ENCODE results near the gene KMT5B.

Gene KMT5B

DNA sequence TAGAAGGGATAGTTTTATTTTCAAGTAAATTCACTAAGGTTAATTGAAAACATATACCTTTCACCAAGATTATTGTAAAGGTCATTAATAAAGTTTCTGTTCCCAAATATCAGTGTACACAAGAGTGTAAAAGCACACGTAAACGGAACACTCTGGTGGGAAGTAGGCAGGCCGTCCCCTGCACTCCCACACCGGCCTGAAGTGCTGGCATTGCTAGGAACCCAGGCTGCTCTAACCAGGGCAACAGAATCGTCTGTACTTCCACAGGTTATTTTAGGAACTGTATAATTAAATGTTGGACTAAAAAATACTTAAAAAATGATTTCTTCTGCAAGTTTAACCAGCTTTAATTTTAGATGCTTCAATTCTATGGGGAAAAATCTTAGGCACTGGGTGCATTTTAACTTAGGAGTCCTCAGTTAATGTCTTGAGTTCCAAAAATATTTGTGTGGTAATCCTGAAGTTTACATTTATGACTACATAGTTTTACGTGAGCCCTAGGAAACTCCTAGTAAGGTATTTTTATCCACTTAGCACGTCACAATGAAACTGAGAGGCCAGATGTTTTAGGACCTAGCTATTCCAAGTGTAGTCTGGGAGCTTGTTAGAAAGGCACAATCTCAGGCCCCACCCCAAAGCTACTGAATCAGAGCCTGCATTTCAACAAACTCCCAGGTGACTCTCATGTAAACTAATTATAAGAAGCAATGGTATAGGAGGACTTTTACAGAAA is 31.2 kb downstream of the KMT5B start:
- no peak for TF ChIP-seq POLR2A (IDR thresholded peaks at IDR 0.05; ENCODE audit: low read depth, low read length)
- DNase-seq (ENCODE audit: insufficient read length, low spot score) (no peak), FAIRE-seq (no peak)

DNA sequence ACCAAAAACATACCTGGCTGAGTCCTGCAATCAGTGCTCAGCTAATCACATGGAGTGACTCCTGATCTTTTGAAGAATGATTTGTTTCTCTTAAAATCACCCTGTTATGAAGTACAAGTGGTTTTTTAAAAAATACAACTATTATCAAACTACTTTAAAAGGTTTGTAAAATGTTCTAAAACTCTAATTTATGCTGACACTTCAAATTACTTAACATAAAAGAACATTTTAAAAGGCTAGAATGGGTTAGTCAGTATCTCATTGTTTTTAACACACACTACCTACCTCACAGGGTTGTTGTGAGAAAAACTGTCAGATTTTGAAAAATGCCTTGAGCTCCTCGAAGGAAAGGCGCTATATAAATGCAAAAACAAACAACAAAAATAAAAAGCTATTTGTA is 33.2 kb downstream of the KMT5B start:
- DNase-seq (ENCODE audit: insufficient read length, low spot score) (no peak), FAIRE-seq (no peak)
- no peak for TF ChIP-seq POLR2A (IDR thresholded peaks at IDR 0.05; ENCODE audit: low read depth, low read length)

DNA sequence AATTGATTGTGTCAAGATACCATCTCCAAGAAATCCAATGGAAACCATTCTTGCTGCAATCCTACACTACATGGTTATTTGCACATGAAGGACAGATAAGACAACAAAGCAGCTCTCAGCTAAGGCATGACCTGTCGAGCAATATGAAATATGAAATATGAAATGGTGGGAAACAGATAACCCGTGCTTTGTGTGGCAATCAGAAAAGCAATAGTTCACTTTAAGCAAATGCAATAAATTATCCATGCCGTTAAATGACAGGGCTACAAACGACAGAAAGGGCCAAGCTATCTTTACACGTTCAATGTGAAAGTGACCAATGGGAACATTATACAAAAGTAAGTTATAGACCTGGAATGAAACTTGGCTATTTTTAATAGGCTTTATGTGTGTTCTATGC is 35.2 kb downstream of the KMT5B start:
- no peak for TF ChIP-seq POLR2A (IDR thresholded peaks at IDR 0.05; ENCODE audit: low read depth, low read length)
- FAIRE-seq: no peak
- DNase-seq (ENCODE audit: insufficient read length, low spot score): no peak

DNA sequence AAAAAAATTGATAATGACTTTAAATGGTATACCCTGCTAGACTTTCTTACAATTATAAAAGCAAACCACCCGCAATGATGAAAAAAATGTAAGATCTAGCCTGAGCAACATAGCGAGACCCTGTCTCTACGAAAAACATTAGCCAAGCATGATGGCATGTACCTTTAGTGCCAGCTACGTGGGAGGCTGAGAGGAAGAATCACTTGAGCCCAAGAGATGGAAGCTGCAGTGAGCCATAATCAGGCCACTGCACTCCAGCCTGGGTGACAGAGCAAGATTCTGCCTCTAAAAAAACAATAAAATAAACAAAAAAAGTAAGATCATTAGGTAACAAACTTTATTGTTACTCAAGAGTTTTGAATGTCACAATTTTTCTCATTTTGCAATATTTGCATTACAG is 39.2 kb downstream of the KMT5B start:
- FAIRE-seq: no peak
- DNase-seq (ENCODE audit: insufficient read length, low spot score): no peak
- TF ChIP-seq POLR2A (IDR thresholded peaks at IDR 0.05; ENCODE audit: low read depth, low read length): no peak

DNA sequence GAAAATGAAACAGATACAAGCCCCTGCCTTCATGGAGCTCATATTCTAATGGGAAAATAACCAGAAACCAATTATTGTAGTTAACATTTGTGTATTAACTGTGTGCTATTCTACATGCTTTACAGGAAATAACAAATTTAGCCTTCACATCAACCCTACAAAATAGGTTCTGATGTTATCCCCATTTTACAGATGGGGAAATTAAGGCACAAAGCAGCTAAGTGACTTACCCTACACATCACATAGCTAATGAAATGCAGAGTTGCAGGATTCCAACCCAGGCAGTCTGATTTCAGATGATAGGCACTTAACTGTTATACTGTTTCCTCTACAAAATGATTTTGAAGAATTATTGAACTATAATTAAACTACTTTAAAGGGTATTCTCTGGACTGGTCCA is 43.7 kb downstream of the KMT5B start:
- DNase-seq (ENCODE audit: insufficient read length, low spot score) (no peak), FAIRE-seq (no peak)
- TF ChIP-seq POLR2A (IDR thresholded peaks at IDR 0.05; ENCODE audit: low read depth, low read length): no peak

DNA sequence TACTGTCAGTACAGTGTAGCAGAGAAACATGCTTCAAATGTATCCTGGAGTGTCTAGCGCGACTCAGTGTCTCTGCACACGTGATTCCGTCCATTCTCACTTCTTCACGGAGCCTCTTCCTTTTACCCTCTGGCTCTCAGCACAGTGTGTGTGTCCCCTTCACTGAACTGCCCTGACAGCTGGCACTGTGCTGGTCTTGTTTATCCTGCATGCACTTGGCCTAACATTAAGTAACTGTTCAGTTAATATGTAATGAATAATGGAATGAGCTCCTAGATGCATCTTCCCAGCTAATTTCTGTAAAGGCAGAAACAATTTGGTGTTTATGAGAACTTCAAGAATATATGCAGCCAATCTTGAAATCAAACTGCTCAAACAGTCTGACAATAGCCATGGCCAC is 44.4 kb downstream of the KMT5B start:
- TF ChIP-seq POLR2A (IDR thresholded peaks at IDR 0.05; ENCODE audit: low read depth, low read length): no peak
- DNase-seq (ENCODE audit: insufficient read length, low spot score) (no peak), FAIRE-seq (no peak)

DNA sequence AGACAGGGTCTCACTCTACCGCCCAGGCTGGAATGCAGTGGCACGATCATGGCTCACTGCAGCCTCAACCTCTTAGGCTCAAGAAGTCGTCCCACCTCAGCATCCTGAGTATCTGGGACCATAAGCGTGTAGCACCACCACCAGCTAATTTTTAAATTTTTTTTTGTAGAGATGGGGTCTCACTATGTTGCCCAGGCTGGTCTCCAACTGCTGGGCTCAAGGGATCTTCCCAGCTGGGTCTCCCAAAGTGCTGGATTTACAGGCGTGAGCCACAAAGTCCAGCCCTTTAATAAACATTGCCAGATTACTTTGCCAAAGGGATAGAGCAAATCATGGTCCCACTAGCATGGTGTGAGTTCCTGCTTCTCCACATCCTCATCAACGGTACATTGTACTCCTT is 45.6 kb downstream of the KMT5B start:
- DNase-seq (ENCODE audit: insufficient read length, low spot score) (no peak), FAIRE-seq (no peak)
- no peak for TF ChIP-seq POLR2A (IDR thresholded peaks at IDR 0.05; ENCODE audit: low read depth, low read length)

DNA sequence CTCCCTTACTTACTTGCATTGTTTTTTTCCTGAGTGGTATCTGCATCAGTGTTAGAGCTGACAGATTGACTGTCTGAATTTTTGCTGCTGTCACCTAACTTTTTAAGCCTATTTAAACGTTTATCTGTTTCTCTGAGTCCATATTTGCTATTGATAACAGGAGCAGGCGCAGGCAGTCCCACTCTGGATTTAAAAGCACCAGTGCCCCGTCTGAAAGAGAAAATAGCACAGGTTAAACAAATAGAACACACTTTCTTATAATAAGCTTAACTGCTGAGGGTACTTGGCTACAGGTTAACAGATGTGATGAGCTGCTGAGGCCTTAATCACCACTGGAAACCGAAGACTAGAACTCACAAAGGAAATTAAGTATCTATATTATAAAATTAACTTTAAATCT is 46.1 kb downstream of the KMT5B start:
- TF ChIP-seq POLR2A (IDR thresholded peaks at IDR 0.05; ENCODE audit: low read depth, low read length): no peak
- DNase-seq (ENCODE audit: insufficient read length, low spot score) (no peak), FAIRE-seq (no peak)

DNA sequence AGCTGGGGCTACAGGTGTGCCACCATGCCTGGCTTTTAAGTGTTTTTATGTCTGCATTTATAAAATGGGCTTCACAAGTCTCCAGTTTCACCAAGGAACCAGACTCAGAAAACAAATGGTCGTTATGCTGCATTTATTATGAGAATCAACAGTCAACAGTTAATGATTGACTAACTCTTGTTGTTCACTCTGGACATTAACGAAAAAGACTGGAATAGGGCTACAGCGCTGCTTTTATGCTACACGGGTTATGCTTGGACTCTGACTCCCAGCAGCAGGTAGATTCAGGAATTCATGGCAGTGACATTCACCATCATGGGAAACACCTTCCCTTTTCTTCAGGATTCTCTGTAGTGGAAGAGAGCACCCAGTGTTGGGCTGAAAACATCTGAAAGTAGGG is 47.5 kb downstream of the KMT5B start:
- FAIRE-seq (no peak), DNase-seq (ENCODE audit: insufficient read length, low spot score) (no peak)
- TF ChIP-seq POLR2A (IDR thresholded peaks at IDR 0.05; ENCODE audit: low read depth, low read length): no peak

DNA sequence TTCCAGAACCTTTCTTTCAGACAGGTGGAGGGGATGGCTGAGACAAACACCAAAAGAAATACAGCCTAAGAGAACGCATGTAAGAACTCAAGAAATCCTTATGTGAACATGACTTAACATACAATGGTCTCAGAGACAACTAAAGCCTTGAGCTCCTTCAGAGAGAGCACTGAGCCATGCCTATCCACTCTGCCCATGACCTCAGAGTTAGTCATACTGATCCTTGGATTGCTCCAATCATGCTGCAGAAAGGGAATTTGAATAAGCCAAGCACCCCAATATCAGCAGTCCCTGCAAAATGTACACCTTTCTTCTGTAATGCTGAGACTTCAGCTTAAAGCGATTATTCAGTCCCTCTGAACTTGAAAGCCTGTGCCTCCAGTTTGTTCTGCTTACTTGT is 48.7 kb downstream of the KMT5B start:
- DNase-seq (ENCODE audit: insufficient read length, low spot score) (peak; percentile 47), FAIRE-seq (peak; percentile 41)
- TF ChIP-seq POLR2A (IDR thresholded peaks at IDR 0.05; ENCODE audit: low read depth, low read length): no peak

DNA sequence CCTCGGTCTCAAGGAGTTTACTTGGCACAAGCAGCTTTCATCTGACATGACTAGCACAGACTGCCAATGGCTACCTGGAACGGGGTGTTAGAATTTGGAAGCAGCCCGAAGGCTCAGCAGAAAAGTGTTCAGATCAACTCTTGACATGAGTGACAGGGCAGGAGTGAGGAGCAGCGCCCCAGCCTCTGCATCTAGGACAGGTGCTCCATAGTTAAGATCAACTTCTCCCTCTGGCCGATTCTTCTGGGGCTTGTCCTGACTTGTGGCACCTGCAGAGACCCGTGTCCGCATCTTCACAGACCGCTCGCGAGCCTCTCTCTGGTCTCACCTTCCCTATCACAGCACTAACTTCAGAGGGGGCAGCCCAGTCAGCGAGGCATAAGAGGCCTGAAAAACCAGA is 49.4 kb downstream of the KMT5B start:
- FAIRE-seq (no peak), DNase-seq (ENCODE audit: insufficient read length, low spot score) (no peak)

DNA sequence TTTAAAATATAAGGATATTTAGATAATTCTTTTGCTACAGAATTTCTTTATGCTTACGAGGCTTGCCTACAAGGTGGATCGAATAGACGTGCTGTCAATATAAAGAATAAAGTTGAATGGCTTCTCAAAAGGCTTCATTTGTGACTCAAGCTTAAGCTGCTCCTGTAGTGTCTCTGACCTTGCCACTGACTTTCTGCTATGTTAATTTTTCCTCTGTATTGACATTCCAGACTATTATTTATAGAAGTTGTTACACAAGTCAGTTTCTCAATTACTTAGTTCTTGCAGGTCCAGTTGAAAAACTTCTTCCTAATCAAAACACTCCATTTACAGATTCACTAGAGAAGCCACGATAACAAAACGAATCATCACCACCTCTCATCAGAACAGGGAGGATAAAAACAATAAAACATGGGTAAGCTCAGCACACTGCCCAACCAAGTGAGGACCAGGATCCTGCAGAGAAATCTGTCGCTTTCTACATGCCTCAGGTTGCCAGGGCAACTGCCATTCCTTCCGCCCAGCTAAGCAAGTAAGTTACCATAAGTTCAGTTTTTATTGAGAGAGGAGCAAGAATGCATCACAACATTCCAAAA is 52.9 kb downstream of the KMT5B start:
- FAIRE-seq (no peak), DNase-seq (ENCODE audit: insufficient read length, low spot score) (no peak)
- no peak for TF ChIP-seq POLR2A (IDR thresholded peaks at IDR 0.05; ENCODE audit: low read depth, low read length)

More for the DNA sequence above, 49.4 kb downstream of the KMT5B start:
- TF ChIP-seq POLR2A (IDR thresholded peaks at IDR 0.05; ENCODE audit: low read depth, low read length): no peak

DNA sequence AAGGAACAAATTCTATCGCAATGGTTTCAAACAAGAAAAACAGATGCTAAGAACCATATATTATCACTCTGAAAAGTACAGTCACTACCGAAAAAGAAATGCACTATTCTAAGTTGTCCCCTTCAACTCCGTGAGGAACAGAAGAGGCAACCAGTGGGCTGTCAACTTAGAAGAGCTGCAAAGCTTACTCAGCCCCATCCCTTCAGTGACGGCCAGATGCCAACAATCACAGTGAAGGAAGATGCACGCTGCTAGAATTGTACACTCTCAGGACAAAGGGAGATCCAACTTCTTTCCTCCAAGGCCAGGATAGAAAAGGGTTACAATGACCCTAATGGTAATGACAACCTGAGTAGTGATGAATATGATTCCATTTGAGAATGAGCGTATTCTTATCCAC is 53.4 kb downstream of the KMT5B start:
- FAIRE-seq (no peak), DNase-seq (ENCODE audit: insufficient read length, low spot score) (no peak)
- no peak for TF ChIP-seq POLR2A (IDR thresholded peaks at IDR 0.05; ENCODE audit: low read depth, low read length)

DNA sequence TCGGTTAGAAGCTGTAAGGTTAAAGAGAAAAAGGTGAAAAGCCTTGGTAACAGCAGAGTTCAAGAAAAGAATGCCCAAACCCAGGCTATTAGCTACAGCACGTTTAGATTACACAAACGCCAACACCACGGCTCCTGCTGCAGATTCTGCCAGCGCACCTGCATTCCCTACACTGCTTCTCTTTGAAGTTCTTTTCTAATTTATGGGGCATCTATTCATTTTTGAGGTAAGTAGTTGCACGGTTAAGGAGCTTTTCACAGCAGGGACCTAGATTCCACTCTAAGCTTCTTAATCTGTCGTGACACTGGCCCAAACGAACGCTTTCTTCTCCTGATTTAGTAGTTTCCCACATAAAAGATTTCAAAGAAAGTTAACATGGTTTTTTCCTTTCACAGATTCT is 53.9 kb downstream of the KMT5B start:
- TF ChIP-seq POLR2A (IDR thresholded peaks at IDR 0.05; ENCODE audit: low read depth, low read length): no peak
- no peak for FAIRE-seq
- no peak for DNase-seq (ENCODE audit: insufficient read length, low spot score)

DNA sequence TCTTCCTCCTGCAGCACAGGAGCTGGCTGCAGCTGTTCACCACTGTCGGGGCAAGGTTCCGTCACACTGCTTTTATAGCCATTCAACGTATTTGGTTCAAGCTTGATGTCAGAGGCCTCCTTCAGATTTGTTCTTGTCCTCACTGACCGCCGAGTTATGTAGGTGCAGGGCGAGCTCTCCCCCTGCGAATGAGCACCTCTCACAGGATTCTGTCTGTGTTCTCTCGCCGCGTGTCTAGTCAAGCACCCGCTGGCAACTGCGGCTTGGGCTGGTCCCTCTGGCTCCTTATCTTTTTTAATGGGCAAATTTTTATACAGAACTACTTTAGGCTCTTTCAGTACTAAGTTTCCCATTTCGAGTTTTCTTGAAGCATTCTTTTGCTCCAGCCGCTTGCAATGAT is 54.5 kb downstream of the KMT5B start:
- no peak for DNase-seq (ENCODE audit: insufficient read length, low spot score)
- no peak for TF ChIP-seq POLR2A (IDR thresholded peaks at IDR 0.05; ENCODE audit: low read depth, low read length)
- no peak for FAIRE-seq
